Mesenteric fat pad (tissue), 1 donor: ENCODE results near the gene APCDD1L. TPM values are rescaled to one million over a fixed set of nuclear protein-coding genes. Genes with fewer than 3 reads are reported as not detected.
"Not testable (repeated sequence)": the region's sequence is repeated elsewhere in the genome, so short reads cannot be mapped to it uniquely, and the experiment has no call there.

ENCODE experiments used
- DNase-seq: peaks from one replicate; pipeline ENCODE4 v3.0.0-alpha.2; 2020; ENCODE audit warnings: low spot score
- total RNA-seq: library from RNA; stranded (reverse); fragmentation: NEBNext Ultra II Directional; extraction: Animal tissue kit (Norgen Biotek cat#: 25700); gene quantifications from one replicate; pipeline ENCODE4 v1.2.1, GENCODE V29; 2021
- donor health status: DM: yes; HTN: yes; CAD: no.

APCDD1L gene
- total RNA-seq, 1 donor from 2014 or later: not detected

GRCh38 chr20:58446264-58446959 is 68.8 kb downstream of the APCDD1L start:
- DNase-seq: no peak

- DNase-seq: no peak
These were observed 70.4 kb downstream of the APCDD1L start for GRCh38 chr20:58444746-58445255.

DNA sequence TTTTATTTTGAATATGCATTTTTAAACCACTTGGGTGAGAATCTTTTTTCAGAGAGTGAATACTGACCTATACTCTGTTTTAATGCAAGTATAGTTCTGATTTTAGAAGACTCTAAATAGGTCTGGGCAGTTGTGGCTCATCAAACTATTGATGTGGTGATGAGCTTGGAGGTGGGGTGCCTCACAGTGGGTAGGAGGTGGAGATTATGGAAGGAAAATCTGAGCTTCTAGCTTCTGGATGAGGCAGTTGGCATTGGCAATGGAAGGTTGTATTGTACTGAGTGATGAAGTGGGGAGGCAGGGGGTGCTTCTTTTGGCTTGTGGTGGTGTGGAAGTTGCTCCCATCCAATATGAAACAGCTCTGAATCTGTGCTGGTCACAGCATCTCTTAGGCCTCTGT is 73.5 kb downstream of the APCDD1L start:
- DNase-seq: no peak

GRCh38 chr20:58440021-58440767 is 75.0 kb downstream of the APCDD1L start:
- no peak for DNase-seq

GRCh38 chr20:58438970-58439808 is 76.0 kb downstream of the APCDD1L start:
- DNase-seq: no peak

GRCh38 chr20:58436868-58437645 is 78.1 kb downstream of the APCDD1L start:
- no peak for DNase-seq

- DNase-seq: no peak
These were observed 80.0 kb downstream of the APCDD1L start for GRCh38 chr20:58435237-58435636.

GRCh38 chr20:58434326-58434725 is 80.9 kb downstream of the APCDD1L start:
- no peak for DNase-seq

DNA sequence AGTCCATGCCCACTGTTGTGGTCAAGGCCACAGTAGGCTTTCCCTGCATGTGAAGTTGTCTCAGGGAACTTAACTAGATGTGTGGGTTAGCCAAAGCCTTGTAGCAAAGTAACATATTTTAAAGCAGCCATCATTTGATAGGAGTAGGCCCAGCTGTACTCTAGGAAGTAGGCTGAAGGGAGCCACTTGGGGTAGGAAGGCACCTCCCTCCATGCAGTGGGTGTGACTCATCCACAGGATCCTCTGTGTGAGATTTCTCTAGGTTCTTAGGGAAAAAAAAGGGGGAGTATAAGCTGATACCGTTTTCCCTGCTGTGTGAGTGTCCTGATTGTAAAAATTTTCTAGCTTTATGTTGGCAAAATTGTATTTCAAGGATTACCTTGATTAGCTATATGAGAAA is 81.4 kb downstream of the APCDD1L start:
- DNase-seq: no peak

GRCh38 chr20:58433029-58433647 is 82.1 kb downstream of the APCDD1L start:
- no peak for DNase-seq

DNA sequence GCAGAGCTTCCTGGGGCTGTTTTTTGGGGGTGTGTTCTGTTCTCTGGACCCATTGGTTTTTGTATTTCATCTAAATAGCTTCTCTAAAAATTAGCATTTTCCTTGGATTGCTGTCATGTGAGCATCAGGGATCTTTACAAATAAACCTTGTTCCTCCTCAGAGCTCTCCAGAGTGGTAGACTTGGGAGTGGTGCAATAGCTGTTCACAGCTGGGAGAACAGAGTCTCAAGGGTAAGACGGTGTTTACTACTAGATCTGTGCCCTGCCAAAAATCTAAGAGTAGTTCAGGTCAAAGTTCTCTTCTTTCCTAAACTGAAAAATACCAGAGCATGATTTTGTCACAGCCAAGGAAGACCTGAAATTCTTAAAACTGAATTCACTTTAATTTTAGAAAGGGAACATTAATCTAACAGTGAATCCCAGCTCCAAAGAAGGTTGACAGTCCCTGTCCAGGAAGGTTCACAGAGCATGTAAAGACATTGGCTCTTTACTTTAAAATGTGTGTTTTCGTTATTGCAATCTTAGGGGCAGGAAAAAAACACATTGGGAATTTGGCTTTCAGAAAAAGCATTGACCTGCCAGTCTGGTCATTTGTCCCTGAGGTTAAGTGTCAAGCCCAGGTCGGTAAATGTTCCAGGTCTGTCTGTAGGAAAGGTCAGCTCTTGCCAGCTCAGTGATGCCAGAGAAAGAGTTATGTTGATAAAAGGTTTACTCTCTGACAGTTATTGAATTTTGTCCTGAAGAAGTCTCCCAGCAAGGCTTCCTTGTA is 82.8 kb downstream of the APCDD1L start:
- DNase-seq: no peak

- no peak for DNase-seq
These were observed 84.1 kb downstream of the APCDD1L start for GRCh38 chr20:58431134-58431533.

GRCh38 chr20:58429303-58429702 is 85.9 kb downstream of the APCDD1L start:
- DNase-seq: no peak

DNA sequence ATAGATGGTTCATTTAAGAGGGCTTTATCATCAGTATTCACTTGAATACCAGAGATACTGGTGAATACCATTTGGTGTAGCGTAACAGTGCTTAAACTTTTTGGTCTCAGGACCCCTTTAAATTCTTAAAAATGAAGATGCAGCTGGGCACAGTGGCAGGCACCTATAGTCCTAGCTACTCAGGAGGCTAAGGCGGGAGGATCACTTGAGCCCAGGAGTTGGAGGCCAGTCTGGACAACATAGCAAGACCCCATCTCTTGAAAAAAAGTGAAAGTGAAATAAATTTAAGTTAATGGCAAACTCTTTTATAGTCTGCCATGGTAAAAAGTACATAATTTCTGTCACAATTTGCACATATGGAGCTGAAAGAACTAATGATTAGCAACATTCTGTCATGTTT is 86.8 kb downstream of the APCDD1L start:
- no peak for DNase-seq

DNA sequence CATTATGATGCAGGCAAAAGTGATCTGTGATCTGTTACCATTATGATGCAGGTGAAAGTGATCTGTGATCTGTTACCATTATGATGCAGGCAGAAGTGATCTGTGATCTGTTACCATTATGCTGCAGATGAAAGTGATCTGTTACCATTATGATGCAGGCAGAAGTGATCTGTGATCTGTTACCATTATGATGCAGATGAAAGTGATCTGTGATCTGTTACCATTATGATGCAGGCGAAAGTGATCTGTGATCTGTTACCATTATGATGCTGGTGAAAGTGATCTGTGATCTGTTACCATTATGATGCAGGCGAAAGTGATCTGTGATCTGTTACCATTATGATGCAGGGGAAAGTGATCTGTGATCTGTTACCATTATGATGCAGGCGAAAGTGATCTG is 87.6 kb downstream of the APCDD1L start:
- not testable (repeated sequence) for DNase-seq

GRCh38 chr20:58424218-58424969 is 90.8 kb downstream of the APCDD1L start:
- no peak for DNase-seq

- no peak for DNase-seq
These were observed 93.7 kb downstream of the APCDD1L start for GRCh38 chr20:58421497-58421850.

GRCh38 chr20:58420798-58421496 is 94.3 kb downstream of the APCDD1L start:
- DNase-seq: no peak
